SU-DHL-6 (cell line): Measurements from ENCODE around the gene ZFX.
A peak's percentile ranks its signal among the peaks of the same experiment; 100 is the strongest.

Experiments
- H2AFZ ChIP-seq: fragments of 200-600 bp; sonication (generic); 2 replicates; pipeline ENCODE4 v1.6.1; 2014; ENCODE audit warnings: low read depth, mild to moderate bottlenecking, moderate library complexity, mixed read lengths, antibody characterized with exemption, low read length; ENCODE audit not compliant: severe bottlenecking
- H3F3A ChIP-seq: fragments of 200-600 bp; shearing (Covaris generic); 2 replicates; pipeline ENCODE4 v1.6.0; 2016; ENCODE audit warnings: antibody characterized with exemption, mild to moderate bottlenecking; ENCODE audit not compliant: insufficient read depth
- H3K27ac ChIP-seq: fragments of 200-600 bp; sonication (generic); 2 replicates; pipeline ENCODE4 v1.5.1; 2016; ENCODE audit warnings: low read depth, mild to moderate bottlenecking, low read length, moderate library complexity, mixed read lengths
- H3K27me3 ChIP-seq: fragments of 200-600 bp; sonication (generic), shearing (Covaris generic); 2 replicates; pipeline ENCODE4 v1.6.0; 2014; ENCODE audit warnings: mild to moderate bottlenecking, low read length
- H3K36me3 ChIP-seq: fragments of 200-600 bp; sonication (generic); 2 replicates; pipeline ENCODE4 v1.6.1; 2014; ENCODE audit warnings: mild to moderate bottlenecking, low read length, mixed read lengths
- H3K4me2 ChIP-seq: fragments of 300-600, 200-600 bp; shearing (Covaris generic), sonication (generic); 2 replicates; pipeline ENCODE4 v1.6.0; 2014; ENCODE audit warnings: low read length, low read depth, mild to moderate bottlenecking; ENCODE audit not compliant: poor library complexity, severe bottlenecking
- H3K4me3 ChIP-seq: fragments of 200-600 bp; sonication (generic); 2 replicates; pipeline ENCODE4 v1.5.1; 2014; ENCODE audit warnings: antibody characterized with exemption, low read length, mild to moderate bottlenecking, mixed read lengths; ENCODE audit not compliant: insufficient read depth, poor library complexity, severe bottlenecking
- H3K79me2 ChIP-seq: fragments of 200-600 bp; sonication (generic); 2 replicates; pipeline ENCODE4 v1.6.1; 2014; ENCODE audit warnings: mild to moderate bottlenecking, low read length, moderate library complexity; ENCODE audit not compliant: insufficient read depth
- H3K9ac ChIP-seq: fragments of 200-600 bp; sonication (generic); 2 replicates; pipeline ENCODE4 v1.7.0; 2014; ENCODE audit warnings: mild to moderate bottlenecking, low read length
- H3K9me2 ChIP-seq: fragments of 200-600 bp; sonication (generic); replicated peaks from 2 replicates; pipeline ENCODE4 v1.6.1; 2014; ENCODE audit warnings: low read length; ENCODE audit not compliant: insufficient read depth
- H3K9me3 ChIP-seq: fragments of 200-600 bp; sonication (generic); 2 replicates; pipeline ENCODE4 v1.6.1; 2014; ENCODE audit warnings: low read length, mixed read lengths; ENCODE audit not compliant: insufficient read depth
- H4K20me1 ChIP-seq: fragments of 200-600 bp; sonication (generic); 2 replicates; pipeline ENCODE4 v1.6.1; 2014; ENCODE audit warnings: low read depth, mild to moderate bottlenecking, antibody characterized with exemption, low read length, moderate library complexity, mixed read lengths
- EZH2phosphoT487 ChIP-seq: fragments of 200-600 bp; sonication (generic), shearing (Covaris generic); conservative IDR thresholded peaks from 2 replicates; pipeline ENCODE4 v1.6.1; 2018; ENCODE audit warnings: mild to moderate bottlenecking, antibody characterized with exemption, low read length, moderate library complexity, mixed read lengths
- TF ChIP-seq, protein P1 (sequence below): fragments of 200-600 bp; sonication (generic); IDR thresholded peaks from one replicate; pipeline ENCODE4 v1.5.1; 2017; ENCODE audit warnings: antibody characterized with exemption, mild to moderate bottlenecking, low read length, moderate library complexity; ENCODE audit not compliant: insufficient read depth, poor library complexity, severe bottlenecking

The ZFX gene

GRCh38 chrX:24253469-24253868 is 103.9 kb downstream of the ZFX start:
- Histone ChIP-seq H3K36me3 (no peaks in the 10 kb centered on the region), H3K4me2 (no peak overlapping the region), H2AFZ (no peak overlapping the region), H3K4me3 (no peak overlapping the region), H3K9me2 (no peaks in the 10 kb centered on the region), H3K9me3 (no peaks in the 10 kb centered on the region), H3K27ac (no peak overlapping the region), H3F3A (no peaks in the 10 kb centered on the region), H3K27me3 (no peaks in the 10 kb centered on the region), H3K79me2 (no peaks in the 10 kb centered on the region), H4K20me1 (no peaks in the 10 kb centered on the region), H3K9ac (no peak overlapping the region)
- TF ChIP-seq, protein P1, sequence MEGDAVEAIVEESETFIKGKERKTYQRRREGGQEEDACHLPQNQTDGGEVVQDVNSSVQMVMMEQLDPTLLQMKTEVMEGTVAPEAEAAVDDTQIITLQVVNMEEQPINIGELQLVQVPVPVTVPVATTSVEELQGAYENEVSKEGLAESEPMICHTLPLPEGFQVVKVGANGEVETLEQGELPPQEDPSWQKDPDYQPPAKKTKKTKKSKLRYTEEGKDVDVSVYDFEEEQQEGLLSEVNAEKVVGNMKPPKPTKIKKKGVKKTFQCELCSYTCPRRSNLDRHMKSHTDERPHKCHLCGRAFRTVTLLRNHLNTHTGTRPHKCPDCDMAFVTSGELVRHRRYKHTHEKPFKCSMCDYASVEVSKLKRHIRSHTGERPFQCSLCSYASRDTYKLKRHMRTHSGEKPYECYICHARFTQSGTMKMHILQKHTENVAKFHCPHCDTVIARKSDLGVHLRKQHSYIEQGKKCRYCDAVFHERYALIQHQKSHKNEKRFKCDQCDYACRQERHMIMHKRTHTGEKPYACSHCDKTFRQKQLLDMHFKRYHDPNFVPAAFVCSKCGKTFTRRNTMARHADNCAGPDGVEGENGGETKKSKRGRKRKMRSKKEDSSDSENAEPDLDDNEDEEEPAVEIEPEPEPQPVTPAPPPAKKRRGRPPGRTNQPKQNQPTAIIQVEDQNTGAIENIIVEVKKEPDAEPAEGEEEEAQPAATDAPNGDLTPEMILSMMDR = no peak
- TF ChIP-seq EZH2phosphoT487 = no peak

DNA sequence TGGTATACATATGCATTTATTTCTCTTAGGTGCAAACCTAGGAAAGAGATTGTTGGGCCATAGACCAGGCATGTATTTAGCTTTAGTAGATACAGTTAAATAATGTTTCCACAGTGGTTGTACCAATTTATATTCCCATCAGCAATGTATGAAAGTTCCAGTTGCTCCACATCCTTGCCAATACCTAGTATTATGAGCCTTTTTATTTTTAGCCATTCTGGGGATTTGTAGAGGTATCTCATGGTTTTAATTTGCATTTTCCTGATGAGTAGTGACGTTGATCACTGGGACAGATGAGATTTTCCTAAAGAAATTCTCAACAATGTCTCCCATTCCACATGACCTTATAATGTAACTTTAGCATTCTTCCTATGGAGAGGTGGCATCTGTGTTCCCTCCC is 107.5 kb downstream of the ZFX start:
- Histone ChIP-seq H3K9ac (no peak overlapping the region), H3K9me2 (no peaks in the 10 kb centered on the region), H3K27me3 (no peaks in the 10 kb centered on the region), H3K9me3 (no peaks in the 10 kb centered on the region), H3K79me2 (no peaks in the 10 kb centered on the region), H3F3A (no peaks in the 10 kb centered on the region), H3K4me2 (no peak overlapping the region), H2AFZ (no peak overlapping the region), H4K20me1 (no peaks in the 10 kb centered on the region), H3K4me3 (no peak overlapping the region), H3K27ac (no peak overlapping the region), H3K36me3 (no peaks in the 10 kb centered on the region)
- TF ChIP-seq, protein P1 = no peak
- TF ChIP-seq EZH2phosphoT487 = no peak

DNA sequence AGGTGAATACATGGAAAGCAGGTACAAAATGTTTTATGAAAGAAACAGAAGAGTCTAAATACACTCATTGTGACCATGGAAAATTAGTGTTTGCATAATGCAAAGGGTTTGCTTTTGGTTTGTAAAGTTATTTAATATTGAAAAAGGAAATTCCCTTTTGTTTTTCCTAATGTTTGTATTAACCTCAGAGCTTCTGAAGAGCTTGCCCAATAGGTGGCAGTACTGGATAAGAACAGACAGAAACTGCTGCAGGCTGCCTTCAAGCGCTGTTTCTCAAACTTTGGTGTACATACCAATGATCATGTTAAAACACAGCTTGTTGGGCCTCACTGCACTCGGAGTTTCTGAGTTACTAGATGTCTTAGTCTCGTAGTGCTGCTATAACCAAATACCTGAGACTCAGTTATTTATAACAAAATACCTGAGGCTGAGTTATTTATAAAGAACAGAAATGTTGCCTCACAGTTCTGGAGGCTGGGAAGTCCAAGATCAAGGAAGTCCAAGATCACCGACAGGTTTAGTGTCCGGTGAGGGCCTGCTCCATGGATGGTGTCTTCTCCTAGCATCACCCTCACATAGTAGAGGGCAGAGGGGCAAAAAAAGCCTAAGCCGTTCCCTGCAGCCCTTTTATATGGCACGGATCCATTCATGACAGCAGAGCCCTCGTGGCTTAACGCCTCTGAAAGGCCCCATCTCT is 110.2 kb downstream of the ZFX start:
- no peak overlapping the region for H3K27ac ChIP-seq
- no peaks in the 10 kb centered on the region for H3K36me3 ChIP-seq
- H3K9ac ChIP-seq = no peak overlapping the region
- H3K9me2 ChIP-seq = no peaks in the 10 kb centered on the region
- H3K4me3 ChIP-seq = no peak overlapping the region
- H3K79me2 ChIP-seq = no peaks in the 10 kb centered on the region
- H3K4me2 ChIP-seq = no peak overlapping the region
- no peaks in the 10 kb centered on the region for H3K9me3 ChIP-seq
- H4K20me1 ChIP-seq = no peaks in the 10 kb centered on the region
- H2AFZ ChIP-seq = no peak overlapping the region
- no peaks in the 10 kb centered on the region for H3K27me3 ChIP-seq
- TF ChIP-seq EZH2phosphoT487 = no peak
- TF ChIP-seq, protein P1 = peak; percentile 25
- no peaks in the 10 kb centered on the region for H3F3A ChIP-seq
